NCI-H345 treated with DMSO at 0.1 percent for 48 hours (cell line): ENCODE measurements around the gene B3GNT2.
"Not testable (repeated sequence)": the region's sequence is repeated elsewhere in the genome, so short reads cannot be mapped to it uniquely, and the experiment has no call there.

Experiments
- DNase-seq: peaks from one replicate; lab custom pipeline; 2025; ENCODE audit not compliant: unreplicated experiment; lab: John Stamatoyannopoulos, UW

Gene B3GNT2

GRCh38 chr2:62184512-62185230, 11.2 kb upstream of the B3GNT2 start:
- no peak for DNase-seq

DNA sequence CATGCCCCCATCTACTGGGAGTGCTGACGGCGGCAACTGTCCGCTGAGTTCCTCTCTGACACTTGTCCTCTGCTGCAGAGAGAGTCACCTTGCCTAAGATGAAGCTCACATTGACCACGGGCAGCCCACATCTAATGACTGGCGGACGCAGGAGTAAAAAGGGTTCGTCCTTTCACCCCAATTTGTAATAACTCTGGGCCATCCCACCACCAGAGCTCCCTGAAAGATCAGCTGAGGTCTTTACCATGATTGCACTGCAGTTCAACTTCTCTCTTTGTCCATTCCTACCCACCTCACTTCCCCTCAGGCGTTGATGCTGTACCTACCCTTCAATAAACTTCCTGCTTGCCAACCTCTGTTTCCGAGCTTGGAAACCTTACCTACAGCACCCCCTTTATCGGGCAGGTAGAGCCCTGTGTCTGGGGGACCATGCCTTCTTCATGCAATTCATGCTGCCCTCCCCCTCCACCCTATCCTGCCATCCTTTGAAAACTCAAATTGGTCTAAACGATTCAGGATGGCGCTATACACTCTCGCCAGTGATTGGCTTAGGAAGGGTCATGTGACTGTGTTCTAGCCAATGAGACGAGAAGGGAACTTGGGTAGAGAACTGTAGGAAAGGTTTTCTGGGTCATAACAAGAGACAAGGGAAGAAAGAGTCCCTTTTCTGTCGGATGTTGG, 10.3 kb upstream of the B3GNT2 start:
- no peak for DNase-seq

DNA sequence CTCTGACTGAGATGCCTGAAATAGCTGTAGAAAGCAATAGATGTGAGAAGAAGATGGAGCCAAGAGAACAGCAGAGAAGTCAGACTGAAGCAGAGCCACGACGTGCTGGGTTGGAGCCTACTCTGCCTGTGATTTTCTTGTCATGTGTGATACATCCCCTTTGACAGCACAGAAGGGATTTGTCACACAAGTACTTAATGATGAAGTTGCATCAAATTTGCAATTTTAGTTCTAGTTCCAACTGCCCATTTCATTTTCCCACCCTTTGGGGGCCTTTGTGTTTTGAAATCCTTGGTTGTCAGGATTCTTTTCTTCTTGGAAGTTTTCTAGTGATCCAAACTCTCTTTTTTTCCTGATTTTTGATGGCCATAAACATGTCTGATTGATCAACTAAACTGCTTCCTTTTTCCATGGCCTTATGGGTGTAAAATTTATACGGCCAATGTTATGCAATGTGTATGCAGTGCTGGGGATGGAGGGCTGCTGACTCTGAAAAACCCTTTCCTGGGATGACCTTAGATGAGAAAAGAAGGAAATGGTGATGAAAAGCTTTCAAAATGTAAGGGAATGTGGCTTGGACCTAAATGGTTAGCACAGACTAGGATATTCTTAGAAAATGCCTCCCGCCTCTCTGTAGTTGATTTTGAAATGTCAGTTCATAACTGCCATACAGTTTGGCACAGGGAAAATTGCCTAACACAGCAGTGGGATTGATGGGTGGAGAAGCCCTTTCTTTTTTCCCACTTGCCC, 9.6 kb upstream of the B3GNT2 start:
- no peak for DNase-seq

DNA sequence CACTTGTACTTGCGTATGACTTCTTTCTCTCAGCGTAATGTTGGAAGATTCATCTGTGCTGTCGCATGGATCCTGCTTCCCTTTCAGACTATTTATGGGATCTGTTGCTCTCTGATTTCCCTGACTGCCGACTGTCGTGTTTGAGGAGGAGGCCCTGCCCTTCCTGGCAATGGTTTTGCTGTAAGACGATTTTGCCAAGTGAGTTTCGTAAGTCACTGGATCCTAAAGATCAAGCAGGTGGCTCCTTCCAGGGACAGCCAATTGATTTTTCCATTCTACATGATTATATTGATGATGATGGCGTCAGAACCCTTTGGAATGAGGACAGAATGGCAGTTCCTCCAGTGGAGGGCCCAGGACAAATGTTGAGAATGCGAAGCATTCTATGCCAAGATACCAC, 8.7 kb upstream of the B3GNT2 start:
- DNase-seq = no peak

DNA sequence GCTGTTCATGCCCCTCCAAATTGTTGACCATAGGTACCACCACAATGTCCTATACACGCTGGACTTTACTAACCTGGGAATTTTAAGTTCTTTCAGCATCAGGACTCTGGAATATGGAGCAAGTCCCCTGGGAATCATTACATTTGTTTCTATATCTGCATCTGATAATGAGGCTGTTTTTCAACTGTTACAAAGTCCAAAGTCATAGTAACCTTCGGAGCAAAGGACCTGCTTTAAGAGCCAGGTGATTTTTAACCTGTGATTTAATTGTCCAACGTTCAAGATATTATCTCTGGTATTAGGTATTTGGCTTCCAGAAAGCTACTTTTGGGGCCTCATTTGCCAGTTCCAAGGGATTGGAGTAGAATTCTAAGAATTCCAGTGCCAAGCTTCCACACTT, 7.5 kb upstream of the B3GNT2 start:
- no peak for DNase-seq

GRCh38 chr2:62189196-62189595, 6.7 kb upstream of the B3GNT2 start:
- DNase-seq = no peak

DNA sequence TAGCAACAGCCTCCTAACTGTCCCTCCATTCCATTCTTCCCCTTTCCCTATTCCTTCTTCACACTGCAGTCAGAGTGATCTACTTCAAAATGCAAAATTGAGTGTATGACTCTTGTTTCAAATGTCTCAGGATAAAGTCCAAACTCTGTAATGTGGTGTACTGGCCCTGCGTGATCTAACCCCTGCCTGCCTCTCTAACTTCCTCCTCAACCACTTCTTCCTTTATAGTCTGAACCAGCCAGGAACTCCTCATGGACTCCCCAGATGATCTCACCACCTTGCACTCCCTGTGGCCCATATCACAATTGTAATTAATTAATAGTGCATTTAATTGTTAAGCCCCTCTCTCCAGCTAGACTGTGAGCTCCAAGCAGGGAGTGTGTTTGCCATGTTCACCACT, 3.1 kb upstream of the B3GNT2 start:
- no peak for DNase-seq

DNA sequence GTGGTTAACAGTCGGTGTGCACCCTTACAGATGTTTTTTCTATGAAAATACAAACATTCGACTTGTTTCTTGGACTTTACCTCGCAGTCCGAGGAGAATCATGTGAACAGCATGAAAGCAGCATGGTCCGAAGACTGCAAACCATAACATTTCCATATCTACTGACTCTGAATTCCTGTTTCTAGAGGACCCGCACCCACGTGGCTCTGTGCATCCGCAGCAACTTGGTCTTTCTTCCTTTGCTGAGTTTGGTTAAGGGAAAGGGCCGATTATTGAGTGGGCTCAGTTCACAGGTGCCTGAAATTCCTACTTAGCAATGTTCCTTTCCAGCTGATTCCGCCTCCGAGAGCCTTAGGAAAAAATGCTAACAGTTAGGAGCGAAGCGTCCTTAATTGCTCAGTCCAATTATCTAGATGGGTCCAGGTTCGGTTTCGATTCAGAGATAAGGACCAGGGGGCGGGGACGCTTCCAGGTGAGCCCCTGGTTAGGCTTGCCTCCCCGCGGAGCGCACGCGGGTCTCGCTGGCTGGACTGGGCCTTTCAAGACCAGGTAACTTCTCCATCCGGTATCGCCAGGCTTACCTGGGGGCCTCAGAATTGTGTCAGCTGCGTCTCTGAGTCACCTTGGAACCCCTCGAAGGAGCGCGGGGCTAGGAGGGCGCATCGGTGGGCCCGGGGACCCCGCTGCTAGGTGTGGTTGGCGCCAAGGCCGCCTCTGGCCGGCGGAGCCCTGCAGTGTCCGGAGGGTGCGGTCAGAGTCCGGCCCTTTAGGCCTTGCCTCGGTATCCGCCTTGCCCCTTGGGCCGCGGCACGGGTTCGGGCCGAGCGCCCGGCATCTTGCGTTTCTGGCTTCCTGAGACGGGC, 1.1 kb upstream of the B3GNT2 start:
- DNase-seq = no peak

DNA sequence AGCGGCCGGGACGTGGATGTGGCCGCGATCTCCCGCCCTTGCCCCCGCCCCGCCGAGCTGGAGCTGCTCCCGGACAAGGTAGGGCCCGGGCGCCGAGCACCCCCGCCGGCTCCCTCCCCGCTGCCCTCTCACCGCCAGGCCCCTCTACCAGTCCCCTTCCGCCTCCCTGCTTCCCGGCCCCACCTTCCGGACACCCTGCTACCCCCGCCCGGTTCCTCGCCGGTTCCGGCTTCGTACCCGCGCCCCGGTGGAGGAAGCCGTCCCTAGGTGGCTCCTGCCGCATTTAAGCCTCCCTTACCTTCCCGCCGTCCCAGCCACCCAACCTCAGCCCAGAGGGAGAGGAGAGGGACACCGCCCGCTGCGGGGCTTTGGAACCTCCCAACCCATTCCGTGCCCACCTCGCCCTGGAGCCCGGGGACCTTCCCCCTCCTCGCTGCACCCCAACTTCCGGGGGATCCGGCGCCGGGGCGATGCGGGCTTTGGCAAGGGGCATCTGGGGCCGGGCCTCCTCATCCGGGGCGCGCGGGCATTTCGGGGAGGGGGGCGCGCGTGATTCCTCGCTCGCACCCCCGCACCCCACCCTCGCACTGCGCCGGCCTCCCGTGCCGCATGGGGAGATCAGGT, 475 bp downstream of the B3GNT2 start:
- DNase-seq = no peak

- DNase-seq = no peak
These were observed 1.4 kb downstream of the B3GNT2 start for GRCh38 chr2:62197011-62197924.

DNA sequence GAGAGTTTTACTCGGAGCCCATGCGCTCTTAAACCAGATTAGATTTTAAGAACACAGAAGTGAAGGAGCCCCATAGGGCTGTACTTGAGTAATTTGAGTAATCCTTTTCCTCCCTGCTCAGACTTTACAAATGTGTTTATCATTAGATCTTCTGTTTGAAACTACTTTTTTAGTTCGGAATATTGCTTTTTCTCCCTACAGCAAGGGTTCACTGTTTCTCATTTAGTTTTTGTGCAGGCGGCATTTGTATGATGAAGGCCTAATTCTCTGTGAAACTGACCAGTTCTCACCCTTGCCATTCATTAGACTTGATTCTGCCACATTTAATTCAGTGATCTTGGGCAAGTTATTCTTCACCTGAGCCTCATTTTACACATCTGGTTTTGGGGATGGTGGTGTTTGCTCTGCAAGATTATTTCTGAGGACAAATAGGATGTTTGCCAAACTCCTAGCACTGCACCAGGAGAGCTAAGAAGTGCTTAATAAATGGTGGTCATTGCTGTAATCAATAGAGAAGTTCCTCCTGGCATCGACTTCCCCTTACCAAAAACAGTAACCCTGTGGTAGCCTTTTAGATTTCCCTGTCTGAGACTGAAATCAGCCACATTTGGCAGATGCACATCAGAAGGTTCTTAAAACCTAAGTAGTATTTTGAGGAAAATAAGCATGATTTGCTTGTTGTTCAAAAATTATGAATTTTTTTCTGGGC, 2.2 kb downstream of the B3GNT2 start:
- no peak for DNase-seq

DNA sequence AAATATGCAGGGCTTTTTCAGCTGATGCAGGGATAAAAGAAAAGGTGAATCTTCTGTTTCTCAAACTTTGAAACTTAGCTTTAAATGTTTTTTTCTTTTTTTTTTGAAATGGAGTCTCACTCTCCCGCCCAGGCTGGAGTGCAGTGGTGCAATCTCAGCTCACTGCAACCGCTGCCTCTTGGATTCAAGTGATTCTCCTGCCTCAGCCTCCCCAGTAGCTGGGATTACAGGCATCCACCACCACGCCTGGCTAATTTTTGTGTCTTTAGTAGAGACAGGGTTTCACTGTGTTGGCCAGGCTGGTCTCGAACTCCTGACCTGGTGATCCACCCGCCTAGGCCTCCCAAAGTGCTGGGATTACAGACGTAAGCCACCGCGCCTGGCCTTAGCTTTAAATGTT, 2.9 kb downstream of the B3GNT2 start:
- DNase-seq = not testable (repeated sequence)

GRCh38 chr2:62199392-62200125, 3.6 kb downstream of the B3GNT2 start:
- no peak for DNase-seq

- no peak for DNase-seq
These were observed 4.5 kb downstream of the B3GNT2 start for GRCh38 chr2:62200291-62200841.

GRCh38 chr2:62200868-62201267, 5.0 kb downstream of the B3GNT2 start:
- no peak for DNase-seq

GRCh38 chr2:62201307-62201706, 5.4 kb downstream of the B3GNT2 start:
- DNase-seq = no peak

- DNase-seq = no peak
These were observed 6.3 kb downstream of the B3GNT2 start for GRCh38 chr2:62202019-62202722.
